Keratinocyte (primary cell): ENCODE data around the gene KCNT2. TPM values are rescaled to one million over a fixed set of nuclear protein-coding genes. Genes with fewer than 3 reads are reported as not detected.

ENCODE experiments used
- DNase-seq: peaks from one replicate; pipeline ENCODE4 v3.0.0-alpha.2; 2011; ENCODE audit warnings: low read depth, missing footprints, low spot score
- FAIRE-seq: peaks from 2 replicates; lab custom pipeline; 2011; peaks lifted over from hg19 to GRCh38; lab: Jason Lieb, UNC
- H2AFZ ChIP-seq: 2 replicates; pipeline ENCODE4 v1.6.0; 2012; ENCODE audit warnings: low read length, control low read depth, inconsistent platforms; ENCODE audit not compliant: control insufficient read depth
- H3K27ac ChIP-seq: 2 replicates; pipeline ENCODE4 v1.5.1; 2011; ENCODE audit warnings: low read length; ENCODE audit not compliant: control insufficient read depth, insufficient read depth
- H3K27me3 ChIP-seq: 3 replicates; pipeline ENCODE4 v1.6.0; 2011; ENCODE audit warnings: low read length; ENCODE audit not compliant: control insufficient read depth, insufficient read depth; ENCODE audit errors: extremely low read depth
- H3K36me3 ChIP-seq, 2 experiments: 2 replicates in 1 of 2; 3 replicates in 1 of 2; pipeline ENCODE4 v1.5.1; 2011; ENCODE audit warnings: low read length in 2 of 2, mild to moderate bottlenecking in 1 of 2; ENCODE audit not compliant: control insufficient read depth in 2 of 2, insufficient read depth in 2 of 2; ENCODE audit errors: extremely low read depth in 1 of 2
- H3K4me1 ChIP-seq: 3 replicates; pipeline ENCODE4 v1.5.1; 2011; ENCODE audit warnings: low read length; ENCODE audit not compliant: control insufficient read depth, insufficient read depth; ENCODE audit errors: extremely low read depth
- H3K4me2 ChIP-seq: 3 replicates; pipeline ENCODE4 v1.6.0; 2011; ENCODE audit warnings: low read depth, low read length; ENCODE audit not compliant: control insufficient read depth, insufficient read depth; ENCODE audit errors: extremely low read depth
- H3K4me3 ChIP-seq, 3 experiments: fragments of 200-600 bp in 1 of 3; sonication (generic) in 1 of 3; 2 replicates in 2 of 3; 3 replicates in 1 of 3; pipeline ENCODE4 v1.5.1; 2011 to 2016; ENCODE audit warnings: low read length in 3 of 3, mild to moderate bottlenecking in 3 of 3, control low read depth in 2 of 3, inconsistent platforms in 1 of 3, low read depth in 1 of 3, mixed read lengths in 1 of 3, mixed run types in 1 of 3, moderate library complexity in 1 of 3; ENCODE audit not compliant: control insufficient read depth in 2 of 3, insufficient read depth in 2 of 3; ENCODE audit errors: extremely low read depth in 1 of 3
- H3K79me2 ChIP-seq: 2 replicates; pipeline ENCODE4 v1.6.0; 2012; ENCODE audit warnings: low read length; ENCODE audit not compliant: control insufficient read depth, insufficient read depth
- H3K9ac ChIP-seq: 3 replicates; pipeline ENCODE4 v1.6.0; 2011; ENCODE audit warnings: low read length; ENCODE audit not compliant: control insufficient read depth, insufficient read depth; ENCODE audit errors: extremely low read depth
- H3K9me1 ChIP-seq: 3 replicates; pipeline ENCODE4 v1.6.0; 2011; ENCODE audit warnings: low read length; ENCODE audit not compliant: control insufficient read depth, insufficient read depth; ENCODE audit errors: extremely low read depth
- H3K9me3 ChIP-seq: 2 replicates; pipeline ENCODE4 v1.5.1; 2012; ENCODE audit warnings: low read depth, low read length; ENCODE audit not compliant: control insufficient read depth
- H4K20me1 ChIP-seq: 3 replicates; pipeline ENCODE4 v1.6.0; 2011; ENCODE audit warnings: low read length; ENCODE audit not compliant: control insufficient read depth, insufficient read depth; ENCODE audit errors: extremely low read depth
- CTCF ChIP-seq, 3 experiments: IDR thresholded peaks in 1 of 3; conservative IDR thresholded peaks in 1 of 3; optimal IDR thresholded peaks in 1 of 3; 2 replicates in 2 of 3; 3 replicates in 1 of 3; pipeline versions ENCODE3 to v1.5.1; 2011; ENCODE audit warnings: low read length in 3 of 3, mild to moderate bottlenecking in 3 of 3, moderate library complexity in 2 of 3, control low read depth in 1 of 3, inconsistent platforms in 1 of 3; ENCODE audit not compliant: insufficient read depth in 2 of 3; ENCODE audit errors: extremely low read depth in 1 of 3
- EZH2 ChIP-seq: IDR thresholded peaks from one replicate; pipeline ENCODE4 v1.6.1; 2012; ENCODE audit warnings: inconsistent platforms, mild to moderate bottlenecking, low read length, moderate library complexity
- dilution Hi-C: fragments of 300-500 bp; cut with MboI; formaldehyde crosslinking; loops from one replicate; pipeline ENCODE4 v1.7.0; 2020; ENCODE audit warnings: low sequenced_read_pairs; ENCODE audit not compliant: extremely low pct_ligation_motif_present
- polyA plus RNA-seq, 5 experiments: library from polyadenylated mRNA; depleted of rRNA in 3 of 5; stranded (reverse) in 3 of 5; stranded (forward) in 1 of 5; unstranded in 1 of 5; fragments of >200 nt; gene quantifications; 1 replicate in 1 of 5; 2 replicates in 3 of 5; 3 replicates in 1 of 5; pipeline versions ENCODE4 v1.2.1 to v1.2.3, GENCODE V29; 2011 to 2012; ENCODE audit warnings: missing spikeins in 2 of 5, low read depth in 1 of 5, low replicate concordance in 1 of 5

The KCNT2 gene
- polyA plus RNA-seq, 1 donor (not counting 4 experiments of a cell fraction or from before 2014, with no cell fraction given), result not detected

GRCh38 chr1:196598942-196599748 lies 9.1 kb downstream of the KCNT2 start:
- no peak overlapping the region for H2AFZ ChIP-seq
- no peak for FAIRE-seq
- no peak for TF ChIP-seq CTCF (optimal IDR thresholded peaks at IDR 0.05 in 1 of 3, IDR thresholded peaks at IDR 0.05 in 1 of 3, conservative IDR thresholded peaks at IDR 0.05 in 1 of 3; ENCODE audit: extremely low read depth in 1 of 3, insufficient read depth in 2 of 3, low read length in 3 of 3)
- TF ChIP-seq EZH2, result no peak

GRCh38 chr1:196594700-196595099 lies 13.5 kb downstream of the KCNT2 start:
- Histone ChIP-seq H3K27ac (no peak overlapping the region), H3K36me3 (no peaks in the 10 kb centered on the region), H3K9me1 (no peaks in the 10 kb centered on the region), H3K9ac (no peak overlapping the region), H2AFZ (no peak overlapping the region), H4K20me1 (no peaks in the 10 kb centered on the region), H3K79me2 (no peaks in the 10 kb centered on the region), H3K4me1 (no peaks in the 10 kb centered on the region), H3K4me3 (no peak overlapping the region), H3K9me3 (no peaks in the 10 kb centered on the region), H3K27me3 (no peaks in the 10 kb centered on the region), H3K4me2 (no peak overlapping the region)
- FAIRE-seq (no peak), DNase-seq (no peak)
- TF ChIP-seq EZH2 (no peak), CTCF (optimal IDR thresholded peaks at IDR 0.05 in 1 of 3, IDR thresholded peaks at IDR 0.05 in 1 of 3, conservative IDR thresholded peaks at IDR 0.05 in 1 of 3; ENCODE audit: extremely low read depth in 1 of 3, insufficient read depth in 2 of 3, low read length in 3 of 3) (no peak)
- dilution Hi-C loops, result no loop called here

More at GRCh38 chr1:196598942-196599748, 9.1 kb downstream of the KCNT2 start:
- Histone ChIP-seq H3K36me3 (no peaks in the 10 kb centered on the region), H3K27me3 (no peaks in the 10 kb centered on the region), H3K79me2 (no peaks in the 10 kb centered on the region), H3K4me3 (no peak overlapping the region), H3K9ac (no peak overlapping the region), H3K9me3 (no peaks in the 10 kb centered on the region), H3K4me1 (no peaks in the 10 kb centered on the region), H3K27ac (no peak overlapping the region), H4K20me1 (no peaks in the 10 kb centered on the region), H3K9me1 (no peaks in the 10 kb centered on the region), H3K4me2 (no peak overlapping the region)
- no peak for DNase-seq
- dilution Hi-C loops, result no loop called here
